Fibroblast of lung (primary cell): Measurements from ENCODE around the gene FRAT1.

ENCODE experiments used
- CTCF ChIP-seq, 2 donors: IDR thresholded peaks in 1 of 2; conservative IDR thresholded peaks in 1 of 2; 1 replicate in 1 of 2; 2 replicates in 1 of 2; pipeline ENCODE4 v1.5.1; 2011 to 2012; ENCODE audit warnings: low read length in 2 of 2, control low read depth in 1 of 2, inconsistent platforms in 1 of 2, low read depth in 1 of 2, mild to moderate bottlenecking in 1 of 2
- EZH2 ChIP-seq: IDR thresholded peaks from 2 replicates; pipeline ENCODE4 v1.5.1; 2012; ENCODE audit warnings: low read length, control low read depth, mild to moderate bottlenecking; ENCODE audit errors: missing control alignments

GRCh38 chr10:97321032-97321803 is 2.1 kb downstream of the FRAT1 start:
- TF ChIP-seq CTCF (conservative IDR thresholded peaks at IDR 0.05 in 1 of 2, IDR thresholded peaks at IDR 0.05 in 1 of 2; ENCODE audit: low read depth in 1 of 2, low read length in 2 of 2) (no peak), EZH2 (no peak)
